Measurements from ENCODE around the gene FAM171A1.
A peak's percentile ranks its signal among the peaks of the same experiment; 100 is the strongest.

DNA sequence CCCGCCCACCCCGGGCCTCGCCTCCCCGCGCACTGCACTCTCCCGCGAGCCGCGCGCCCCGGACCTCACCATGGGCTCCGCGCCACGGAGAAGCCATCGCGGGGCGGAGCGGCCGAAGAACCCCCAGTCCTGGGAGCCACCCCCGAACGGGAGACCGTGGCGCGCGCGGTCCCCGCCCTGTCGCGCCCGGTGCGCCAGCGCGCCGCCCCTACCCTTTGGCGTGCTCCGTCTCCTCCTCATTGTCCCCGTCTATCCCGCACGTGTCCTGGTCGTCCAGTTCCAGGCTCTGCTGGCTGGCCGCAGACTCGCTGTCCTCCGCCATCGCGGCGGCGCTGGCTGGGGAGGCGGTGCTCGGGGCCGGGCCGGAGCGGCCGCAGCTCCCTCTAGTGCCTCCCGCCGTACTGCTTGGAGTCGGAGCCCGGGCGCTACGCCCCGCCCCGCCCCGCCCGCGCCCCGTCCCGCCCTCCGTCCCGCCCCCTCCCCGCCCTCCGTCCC is 202.8 kb downstream of the FAM171A1 start, which contains the start of gene NMT2:
- TF ChIP-seq, protein P1, sequence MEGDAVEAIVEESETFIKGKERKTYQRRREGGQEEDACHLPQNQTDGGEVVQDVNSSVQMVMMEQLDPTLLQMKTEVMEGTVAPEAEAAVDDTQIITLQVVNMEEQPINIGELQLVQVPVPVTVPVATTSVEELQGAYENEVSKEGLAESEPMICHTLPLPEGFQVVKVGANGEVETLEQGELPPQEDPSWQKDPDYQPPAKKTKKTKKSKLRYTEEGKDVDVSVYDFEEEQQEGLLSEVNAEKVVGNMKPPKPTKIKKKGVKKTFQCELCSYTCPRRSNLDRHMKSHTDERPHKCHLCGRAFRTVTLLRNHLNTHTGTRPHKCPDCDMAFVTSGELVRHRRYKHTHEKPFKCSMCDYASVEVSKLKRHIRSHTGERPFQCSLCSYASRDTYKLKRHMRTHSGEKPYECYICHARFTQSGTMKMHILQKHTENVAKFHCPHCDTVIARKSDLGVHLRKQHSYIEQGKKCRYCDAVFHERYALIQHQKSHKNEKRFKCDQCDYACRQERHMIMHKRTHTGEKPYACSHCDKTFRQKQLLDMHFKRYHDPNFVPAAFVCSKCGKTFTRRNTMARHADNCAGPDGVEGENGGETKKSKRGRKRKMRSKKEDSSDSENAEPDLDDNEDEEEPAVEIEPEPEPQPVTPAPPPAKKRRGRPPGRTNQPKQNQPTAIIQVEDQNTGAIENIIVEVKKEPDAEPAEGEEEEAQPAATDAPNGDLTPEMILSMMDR (IDR thresholded peaks at IDR 0.05; ENCODE audit: poor library complexity) = peak; percentile 40
- TF ChIP-seq EZH2 (IDR thresholded peaks at IDR 0.05; ENCODE audit: borderline replicate concordance) (no peak), EZH2phosphoT487 (IDR thresholded peaks at IDR 0.05; ENCODE audit: low read depth, severe bottlenecking, unreplicated experiment) (no peak)
